ENCODE measurements around the gene NBEAL1.
A peak's percentile ranks its signal among the peaks of the same experiment; 100 is the strongest.
"Not testable (repeated sequence)": the region's sequence is repeated elsewhere in the genome, so short reads cannot be mapped to it uniquely, and the experiment has no call there.

Gene NBEAL1

DNA sequence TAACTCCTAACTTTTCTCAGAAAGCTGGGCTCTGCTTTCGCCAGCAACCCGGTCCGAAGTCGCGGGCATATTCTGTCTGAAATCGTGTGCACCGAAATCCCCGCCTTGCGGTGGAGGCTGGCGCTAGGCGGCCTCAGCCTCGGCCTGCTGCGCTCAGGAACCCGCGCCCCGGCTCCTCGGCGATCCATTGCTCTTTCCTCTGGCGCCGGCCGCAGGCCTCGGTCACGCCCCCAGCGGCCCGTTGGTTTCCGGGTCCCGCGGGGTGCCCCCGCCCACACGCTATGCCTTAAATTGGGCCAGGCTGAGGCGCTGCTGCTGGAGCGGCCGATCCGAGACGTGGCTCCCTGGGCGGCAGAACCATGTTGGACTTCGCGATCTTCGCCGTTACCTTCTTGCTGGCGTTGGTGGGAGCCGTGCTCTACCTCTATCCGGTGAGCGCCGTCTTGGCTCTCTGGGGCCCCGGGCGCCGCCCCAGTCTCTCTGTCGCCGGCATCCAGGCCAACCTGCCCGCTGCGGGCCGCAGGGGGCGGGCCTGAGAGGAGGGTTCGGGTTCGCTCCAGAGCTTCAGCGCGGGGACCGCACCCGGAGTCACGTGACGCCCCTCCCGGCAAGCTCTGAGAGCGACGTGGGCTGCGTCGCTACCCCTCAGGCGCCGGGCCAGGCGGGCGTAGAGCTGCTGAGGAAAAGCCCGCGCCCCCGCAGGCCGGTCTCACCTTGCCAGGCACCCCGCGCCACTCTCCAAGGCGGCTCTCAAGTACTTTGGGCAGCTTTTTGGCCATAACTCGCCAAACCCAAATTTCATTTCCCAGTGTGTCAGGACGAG is 224.2 kb downstream of the NBEAL1 start, which contains the start of gene CYP20A1:
Gene CYP20A1, plus strand, starts transcription at position 315 of the 823 bp plus-strand sequence. Its CDS starts 45 bp downstream, at position 360.
- DNase-seq (ENCODE audit: low read depth): peak; percentile 79
- TF ChIP-seq, protein P1, sequence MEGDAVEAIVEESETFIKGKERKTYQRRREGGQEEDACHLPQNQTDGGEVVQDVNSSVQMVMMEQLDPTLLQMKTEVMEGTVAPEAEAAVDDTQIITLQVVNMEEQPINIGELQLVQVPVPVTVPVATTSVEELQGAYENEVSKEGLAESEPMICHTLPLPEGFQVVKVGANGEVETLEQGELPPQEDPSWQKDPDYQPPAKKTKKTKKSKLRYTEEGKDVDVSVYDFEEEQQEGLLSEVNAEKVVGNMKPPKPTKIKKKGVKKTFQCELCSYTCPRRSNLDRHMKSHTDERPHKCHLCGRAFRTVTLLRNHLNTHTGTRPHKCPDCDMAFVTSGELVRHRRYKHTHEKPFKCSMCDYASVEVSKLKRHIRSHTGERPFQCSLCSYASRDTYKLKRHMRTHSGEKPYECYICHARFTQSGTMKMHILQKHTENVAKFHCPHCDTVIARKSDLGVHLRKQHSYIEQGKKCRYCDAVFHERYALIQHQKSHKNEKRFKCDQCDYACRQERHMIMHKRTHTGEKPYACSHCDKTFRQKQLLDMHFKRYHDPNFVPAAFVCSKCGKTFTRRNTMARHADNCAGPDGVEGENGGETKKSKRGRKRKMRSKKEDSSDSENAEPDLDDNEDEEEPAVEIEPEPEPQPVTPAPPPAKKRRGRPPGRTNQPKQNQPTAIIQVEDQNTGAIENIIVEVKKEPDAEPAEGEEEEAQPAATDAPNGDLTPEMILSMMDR (IDR thresholded peaks at IDR 0.05; ENCODE audit: control insufficient read depth, insufficient read depth, low read depth, low read length, missing control alignments): peak; percentile 18
- H3K4me3 ChIP-seq (ENCODE audit: control insufficient read depth, low read depth, low read length): peak within 1 kb of the TSS; percentile 92

DNA sequence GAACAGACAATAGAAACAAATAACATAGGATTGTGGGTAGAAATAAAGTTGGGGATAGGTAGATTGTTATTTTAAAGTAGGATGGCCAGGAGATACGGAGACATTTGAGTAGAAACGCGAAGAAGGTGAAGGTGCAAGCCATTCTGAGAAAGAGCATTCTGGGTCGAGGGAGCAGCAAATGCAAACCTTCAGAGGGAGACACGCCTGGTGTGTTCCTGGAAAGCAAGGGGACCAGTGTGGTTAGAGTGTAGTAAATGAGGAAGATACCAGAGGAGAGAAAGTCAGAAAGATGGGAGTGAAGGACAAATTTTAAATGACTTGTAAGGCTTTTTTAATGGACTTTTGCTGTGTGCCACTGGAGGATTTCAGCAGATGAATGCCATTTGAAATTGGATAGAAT is 225.8 kb downstream of the NBEAL1 start:
- TF ChIP-seq, protein P1 (IDR thresholded peaks at IDR 0.05; ENCODE audit: control insufficient read depth, insufficient read depth, low read depth, low read length, missing control alignments): no peak
- no peak for DNase-seq (ENCODE audit: low read depth)
- H3K4me3 ChIP-seq (ENCODE audit: control insufficient read depth, low read depth, low read length): no peak overlapping the region

DNA sequence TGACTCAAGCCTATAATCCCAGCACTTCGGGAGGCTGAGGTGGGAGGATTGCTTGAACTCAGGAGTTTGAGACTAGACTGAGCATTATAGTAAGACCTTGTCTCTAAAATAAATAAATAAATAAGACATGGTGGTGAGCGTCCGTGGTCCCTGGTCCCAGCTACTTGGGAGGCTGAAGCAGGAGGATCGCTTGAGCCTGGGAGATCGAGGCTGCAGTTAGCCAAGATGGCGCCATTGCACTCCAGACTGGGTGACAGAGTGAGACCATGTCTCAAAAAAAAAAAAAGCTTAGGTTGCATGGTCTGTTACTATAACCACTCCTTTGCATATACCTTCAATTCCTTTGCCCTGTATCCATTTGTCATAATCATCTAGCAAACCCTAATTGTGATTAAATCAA is 227.8 kb downstream of the NBEAL1 start:
- TF ChIP-seq, protein P1 (IDR thresholded peaks at IDR 0.05; ENCODE audit: control insufficient read depth, insufficient read depth, low read depth, low read length, missing control alignments): no peak
- no peak overlapping the region for H3K4me3 ChIP-seq (ENCODE audit: control insufficient read depth, low read depth, low read length)
- DNase-seq (ENCODE audit: low read depth): no peak

DNA sequence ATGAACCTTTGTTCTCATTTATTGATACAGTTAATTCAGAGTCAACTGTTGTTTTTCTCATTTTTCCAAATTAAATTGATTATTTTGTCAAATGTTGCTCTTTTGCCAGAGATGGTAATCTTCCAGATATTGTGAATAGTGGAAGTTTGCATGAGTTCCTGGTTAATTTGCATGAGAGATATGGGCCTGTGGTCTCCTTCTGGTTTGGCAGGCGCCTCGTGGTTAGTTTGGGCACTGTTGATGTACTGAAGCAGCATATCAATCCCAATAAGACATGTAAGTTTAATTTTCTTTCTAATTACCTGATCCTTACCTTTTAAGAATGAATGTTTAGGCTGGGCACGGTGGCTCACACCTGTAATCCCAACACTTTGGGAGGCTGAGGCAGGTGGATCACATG is 232.0 kb downstream of the NBEAL1 start:
- TF ChIP-seq, protein P1 (IDR thresholded peaks at IDR 0.05; ENCODE audit: control insufficient read depth, insufficient read depth, low read depth, low read length, missing control alignments): no peak
- H3K4me3 ChIP-seq (ENCODE audit: control insufficient read depth, low read depth, low read length): no peak overlapping the region
- DNase-seq (ENCODE audit: low read depth): no peak

DNA sequence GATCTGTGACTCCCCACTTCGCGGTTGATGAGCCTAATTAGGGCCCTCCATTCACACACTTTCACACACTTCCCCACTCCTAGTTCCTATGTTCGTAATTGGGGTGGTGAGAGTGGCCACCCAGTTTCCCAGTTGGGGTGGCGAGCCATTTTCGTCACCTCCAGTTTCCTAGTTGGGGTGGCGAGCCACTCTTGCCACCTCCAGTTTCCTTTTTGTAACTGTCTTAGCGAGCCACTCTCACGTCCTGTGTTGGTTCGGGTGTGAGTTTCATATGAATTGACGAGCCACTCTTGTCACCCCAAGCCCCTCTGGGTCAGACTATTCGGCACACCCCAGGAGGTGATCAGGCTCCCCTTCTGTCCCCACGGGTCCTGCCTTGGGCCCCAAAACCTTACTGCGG is 238.1 kb downstream of the NBEAL1 start:
- TF ChIP-seq, protein P1 (IDR thresholded peaks at IDR 0.05; ENCODE audit: control insufficient read depth, insufficient read depth, low read depth, low read length, missing control alignments): no peak
- DNase-seq (ENCODE audit: low read depth): no peak
- no peak overlapping the region for H3K4me3 ChIP-seq (ENCODE audit: control insufficient read depth, low read depth, low read length)

DNA sequence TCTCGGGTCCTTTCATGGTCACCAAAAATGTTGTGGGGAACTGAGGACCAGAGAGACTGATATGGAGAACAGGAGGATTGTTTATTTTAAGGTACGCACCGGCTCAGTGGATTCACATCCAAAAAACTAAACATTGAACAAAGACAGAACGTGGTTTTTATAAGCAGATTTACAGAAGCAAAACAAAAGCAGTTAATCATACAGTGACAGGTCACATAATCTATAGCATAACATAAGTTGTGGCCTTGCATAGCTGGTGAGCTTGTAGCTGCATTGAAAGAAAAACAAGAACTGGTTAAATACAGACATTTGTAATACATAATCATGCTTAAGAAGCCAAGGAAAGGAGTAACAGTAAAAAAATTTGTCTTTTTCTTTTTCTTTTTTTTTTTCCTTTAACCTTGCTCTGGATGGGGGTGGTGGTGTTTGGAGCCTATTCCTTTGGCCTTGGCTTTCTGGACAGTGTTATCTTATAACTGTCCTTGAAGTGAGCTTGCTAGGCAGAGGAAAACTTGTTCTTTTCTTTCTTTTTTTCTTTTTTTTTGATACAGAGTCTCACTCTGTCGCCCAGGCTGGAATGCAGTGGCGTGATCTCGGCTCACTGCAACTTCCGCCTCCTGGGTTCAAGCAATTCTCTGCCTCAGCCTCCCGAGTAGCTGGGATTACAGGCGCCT is 238.9 kb downstream of the NBEAL1 start:
- DNase-seq (ENCODE audit: low read depth); H3K4me3 ChIP-seq (ENCODE audit: control insufficient read depth, low read depth, low read length): not testable (repeated sequence)

All from AG09309 (cell line).